Right lobe of liver (tissue), 4 donors: Measurements from ENCODE around the gene ACIN1.

Experiments used
- CTCF ChIP-seq, 4 donors: fragments of 200-600 bp in 3 of 4; fragments of 450-650 bp in 1 of 4; IDR thresholded peaks; one replicate each; pipeline versions ENCODE4 v1.5.1 to v1.8.0; 2016 to 2022; ENCODE audit warnings: antibody characterized with exemption in 4 of 4, mild to moderate bottlenecking in 2 of 4
- POLR2A ChIP-seq: fragments of 450-650 bp; IDR thresholded peaks from one replicate; pipeline ENCODE4 v1.6.1; 2017; ENCODE audit warnings: antibody characterized with exemption, mild to moderate bottlenecking
- donor health status: DM: no; HTN: no; CAD: no.
- donor health status: DM: no; HTN: no; CAD: no.
- donor health status: DM: no; HTN: yes; CAD: no.

GRCh38 chr14:23117371-23118020 lies 22.6 kb upstream of the ACIN1 start:
- TF ChIP-seq POLR2A = no peak
- TF ChIP-seq CTCF (IDR thresholded peaks at IDR 0.05) = no peak
